OCI-LY7 (cell line): ENCODE measurements around the gene NMRK2.

Source experiments
- EZH2phosphoT487 ChIP-seq: fragments of 200-600 bp; sonication (generic); IDR thresholded peaks from 2 replicates; pipeline ENCODE4 v1.6.1; 2018; ENCODE audit warnings: low read depth, borderline replicate concordance, mild to moderate bottlenecking, mixed run types, antibody characterized with exemption, low read length, moderate library complexity, mixed read lengths
- TF ChIP-seq, protein P1 (sequence below): fragments of 200-600 bp; sonication (generic); conservative IDR thresholded peaks from 2 replicates; pipeline ENCODE4 v1.5.1; 2014; ENCODE audit warnings: mild to moderate bottlenecking, antibody characterized with exemption, low read length, moderate library complexity, mixed read lengths

DNA sequence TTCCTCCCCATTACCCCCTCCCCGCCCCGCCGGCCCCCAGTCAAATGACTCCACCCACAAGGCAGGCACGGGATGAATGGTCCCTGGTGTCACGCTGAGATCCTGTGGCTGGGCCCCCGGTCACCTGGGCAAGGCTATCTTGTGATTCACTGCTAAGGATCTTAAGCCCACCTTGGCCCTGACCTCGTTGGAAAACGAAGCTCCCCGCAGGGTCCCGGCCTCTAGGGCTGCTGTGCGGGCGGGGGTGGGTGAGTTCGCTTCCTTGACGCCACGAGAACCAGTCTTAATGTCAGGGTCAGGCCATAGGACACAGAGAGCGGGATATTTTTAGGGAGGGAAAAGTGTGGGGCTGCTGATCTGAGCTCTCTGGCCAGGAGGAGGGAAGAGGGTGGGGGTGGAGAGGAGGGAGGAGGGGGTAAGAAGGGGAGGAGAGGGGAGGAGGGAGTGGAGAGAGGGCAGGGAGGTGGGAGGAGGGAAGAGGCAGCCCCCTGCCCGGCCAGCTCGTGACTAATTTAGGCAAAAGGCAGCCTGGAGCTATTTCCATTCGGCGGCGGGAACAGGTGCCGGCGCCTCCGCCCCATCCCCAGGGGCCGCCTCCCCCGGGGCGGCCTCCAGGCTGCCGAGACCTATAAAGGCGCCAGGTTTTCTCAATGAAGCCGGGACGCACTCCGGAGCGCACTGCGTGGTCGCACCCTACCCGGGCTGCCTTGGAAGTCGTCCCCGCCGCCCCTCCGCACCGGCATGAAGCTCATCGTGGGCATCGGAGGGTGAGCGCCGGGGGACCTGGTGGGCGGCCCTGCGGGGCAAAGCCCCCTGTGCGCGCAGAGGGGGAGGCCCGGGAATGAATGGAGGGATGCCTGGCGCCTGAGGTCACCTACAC is at the start of gene NMRK2:
- TF ChIP-seq, protein P1, sequence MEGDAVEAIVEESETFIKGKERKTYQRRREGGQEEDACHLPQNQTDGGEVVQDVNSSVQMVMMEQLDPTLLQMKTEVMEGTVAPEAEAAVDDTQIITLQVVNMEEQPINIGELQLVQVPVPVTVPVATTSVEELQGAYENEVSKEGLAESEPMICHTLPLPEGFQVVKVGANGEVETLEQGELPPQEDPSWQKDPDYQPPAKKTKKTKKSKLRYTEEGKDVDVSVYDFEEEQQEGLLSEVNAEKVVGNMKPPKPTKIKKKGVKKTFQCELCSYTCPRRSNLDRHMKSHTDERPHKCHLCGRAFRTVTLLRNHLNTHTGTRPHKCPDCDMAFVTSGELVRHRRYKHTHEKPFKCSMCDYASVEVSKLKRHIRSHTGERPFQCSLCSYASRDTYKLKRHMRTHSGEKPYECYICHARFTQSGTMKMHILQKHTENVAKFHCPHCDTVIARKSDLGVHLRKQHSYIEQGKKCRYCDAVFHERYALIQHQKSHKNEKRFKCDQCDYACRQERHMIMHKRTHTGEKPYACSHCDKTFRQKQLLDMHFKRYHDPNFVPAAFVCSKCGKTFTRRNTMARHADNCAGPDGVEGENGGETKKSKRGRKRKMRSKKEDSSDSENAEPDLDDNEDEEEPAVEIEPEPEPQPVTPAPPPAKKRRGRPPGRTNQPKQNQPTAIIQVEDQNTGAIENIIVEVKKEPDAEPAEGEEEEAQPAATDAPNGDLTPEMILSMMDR, result no peak
- TF ChIP-seq EZH2phosphoT487, result no peak
